Nephron progenitor cell (in vitro differentiated cells): ENCODE measurements around the gene FGGY.
"Not testable (repeated sequence)": the region's sequence is repeated elsewhere in the genome, so short reads cannot be mapped to it uniquely, and the experiment has no call there.

Source experiments
- DNase-seq: peaks from one replicate; pipeline ENCODE4 v3.0.0; 2021
- H3K27ac Mint-ChIP-seq: 2 replicates; pipeline ENCODE4 v1.8.0; 2021; ENCODE audit warnings: mild to moderate bottlenecking, moderate library complexity, mixed read lengths
- H3K27me3 Mint-ChIP-seq: 2 replicates; pipeline ENCODE4 v1.8.0; 2021; ENCODE audit warnings: mild to moderate bottlenecking, low read depth, mixed read lengths; ENCODE audit not compliant: poor library complexity
- H3K36me3 Mint-ChIP-seq: 2 replicates; pipeline ENCODE4 v1.8.0; 2021; ENCODE audit warnings: low read depth, mixed read lengths
- H3K4me1 Mint-ChIP-seq: 2 replicates; pipeline ENCODE4 v1.8.0; 2021; ENCODE audit warnings: mixed read lengths
- H3K4me3 Mint-ChIP-seq: 2 replicates; pipeline ENCODE4 v1.8.0; 2021; ENCODE audit warnings: mild to moderate bottlenecking, moderate library complexity, mixed read lengths
- H3K9me3 Mint-ChIP-seq: 2 replicates; pipeline ENCODE4 v1.8.0; 2021; ENCODE audit warnings: mild to moderate bottlenecking, moderate library complexity, mixed read lengths
- TF ChIP-seq, protein P1 (sequence below): fragments of 200-600 bp; sonication (generic); IDR thresholded peaks from 2 replicates; pipeline ENCODE4 v1.5.0; 2021; ENCODE audit warnings: antibody characterized with exemption

Gene FGGY

DNA sequence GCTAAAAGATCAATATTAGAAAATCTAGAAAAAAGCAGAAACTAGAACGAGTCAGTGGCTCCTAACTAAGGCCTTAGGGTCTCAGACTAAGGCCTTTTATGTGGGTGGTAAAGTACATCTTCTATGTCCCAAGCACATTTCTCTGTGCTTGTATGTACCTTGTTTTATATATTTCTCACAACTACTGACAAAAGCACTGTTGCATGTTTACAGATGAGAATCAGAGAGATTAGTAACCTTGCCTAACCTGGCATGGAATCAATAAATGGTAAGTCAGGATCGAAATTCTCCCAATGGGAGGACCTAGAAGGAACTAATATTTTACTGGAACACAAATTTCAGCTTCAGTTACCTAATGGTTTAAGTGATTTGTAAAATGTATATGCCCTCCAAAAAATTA, 160.9 kb downstream of the FGGY start:
- H3K27me3 Mint-ChIP-seq: no peaks in the 10 kb centered on the region
- peaks cover 34% of the 10 kb centered on the region for H3K9me3 Mint-ChIP-seq
- H3K36me3 Mint-ChIP-seq: peaks cover 34% of the 10 kb centered on the region
- TF ChIP-seq, protein P1, sequence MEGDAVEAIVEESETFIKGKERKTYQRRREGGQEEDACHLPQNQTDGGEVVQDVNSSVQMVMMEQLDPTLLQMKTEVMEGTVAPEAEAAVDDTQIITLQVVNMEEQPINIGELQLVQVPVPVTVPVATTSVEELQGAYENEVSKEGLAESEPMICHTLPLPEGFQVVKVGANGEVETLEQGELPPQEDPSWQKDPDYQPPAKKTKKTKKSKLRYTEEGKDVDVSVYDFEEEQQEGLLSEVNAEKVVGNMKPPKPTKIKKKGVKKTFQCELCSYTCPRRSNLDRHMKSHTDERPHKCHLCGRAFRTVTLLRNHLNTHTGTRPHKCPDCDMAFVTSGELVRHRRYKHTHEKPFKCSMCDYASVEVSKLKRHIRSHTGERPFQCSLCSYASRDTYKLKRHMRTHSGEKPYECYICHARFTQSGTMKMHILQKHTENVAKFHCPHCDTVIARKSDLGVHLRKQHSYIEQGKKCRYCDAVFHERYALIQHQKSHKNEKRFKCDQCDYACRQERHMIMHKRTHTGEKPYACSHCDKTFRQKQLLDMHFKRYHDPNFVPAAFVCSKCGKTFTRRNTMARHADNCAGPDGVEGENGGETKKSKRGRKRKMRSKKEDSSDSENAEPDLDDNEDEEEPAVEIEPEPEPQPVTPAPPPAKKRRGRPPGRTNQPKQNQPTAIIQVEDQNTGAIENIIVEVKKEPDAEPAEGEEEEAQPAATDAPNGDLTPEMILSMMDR: no peak
- H3K4me3 Mint-ChIP-seq: no peak overlapping the region
- no peaks in the 10 kb centered on the region for H3K4me1 Mint-ChIP-seq
- no peak for DNase-seq
- no peak overlapping the region for H3K27ac Mint-ChIP-seq

DNA sequence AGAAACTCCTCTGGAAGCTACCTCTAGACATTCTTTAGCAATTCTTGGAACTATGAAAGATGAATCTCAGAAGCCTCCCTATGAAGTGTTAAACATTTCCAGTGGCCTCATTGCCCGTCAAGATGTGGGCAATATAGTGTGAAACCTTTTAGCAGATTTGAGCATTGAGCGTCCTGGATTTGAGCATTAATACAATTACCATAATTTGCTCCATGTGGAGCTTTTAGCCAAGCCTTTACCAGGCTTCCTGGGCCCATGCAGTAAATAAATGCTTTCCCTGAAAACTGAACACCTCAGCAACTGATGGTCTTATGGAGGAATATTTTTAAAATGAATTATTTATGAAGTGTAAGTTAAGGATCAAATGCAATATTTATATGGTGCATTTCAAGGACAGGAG, 162.0 kb downstream of the FGGY start:
- H3K9me3 Mint-ChIP-seq: peaks cover 41% of the 10 kb centered on the region

GRCh38 chr1:59462942-59463341, 166.0 kb downstream of the FGGY start:
- Mint-ChIP-seq H3K9me3 (peaks cover 67% of the 10 kb centered on the region), H3K36me3 (peaks cover 40% of the 10 kb centered on the region)
- not testable (repeated sequence) for H3K4me3 Mint-ChIP-seq, H3K27me3 Mint-ChIP-seq, H3K4me1 Mint-ChIP-seq, H3K27ac Mint-ChIP-seq, DNase-seq

More for the DNA sequence above, 162.0 kb downstream of the FGGY start:
- H3K27me3 Mint-ChIP-seq: peaks cover 2% of the 10 kb centered on the region
- no peaks in the 10 kb centered on the region for H3K4me1 Mint-ChIP-seq
- H3K36me3 Mint-ChIP-seq: peaks cover 34% of the 10 kb centered on the region
- H3K27ac Mint-ChIP-seq: no peak overlapping the region
- H3K4me3 Mint-ChIP-seq: no peak overlapping the region
- DNase-seq: no peak
- TF ChIP-seq, protein P1: no peak

DNA sequence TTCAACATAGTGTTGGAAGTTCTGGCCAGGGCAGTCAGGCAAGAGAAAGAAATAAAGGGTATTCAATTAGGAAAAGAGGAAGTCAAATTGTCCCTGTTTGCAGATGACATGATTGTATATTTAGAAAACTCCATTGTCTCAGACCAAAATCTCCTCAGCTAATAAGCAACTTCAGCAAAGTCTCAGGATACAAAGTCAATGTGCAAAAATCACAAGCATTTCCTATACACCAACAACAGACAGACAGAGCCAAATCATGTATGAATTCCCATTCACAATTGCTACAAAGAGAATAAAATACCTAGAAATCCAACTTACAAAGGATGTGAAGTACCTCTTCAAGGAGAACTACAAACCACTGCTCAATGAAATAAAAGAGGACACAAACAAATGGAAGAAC, 168.6 kb downstream of the FGGY start:
- not testable (repeated sequence) for H3K4me1 Mint-ChIP-seq, H3K4me3 Mint-ChIP-seq, DNase-seq, H3K27ac Mint-ChIP-seq, H3K27me3 Mint-ChIP-seq
- Mint-ChIP-seq H3K9me3 (peaks cover 76% of the 10 kb centered on the region), H3K36me3 (peaks cover 40% of the 10 kb centered on the region)

DNA sequence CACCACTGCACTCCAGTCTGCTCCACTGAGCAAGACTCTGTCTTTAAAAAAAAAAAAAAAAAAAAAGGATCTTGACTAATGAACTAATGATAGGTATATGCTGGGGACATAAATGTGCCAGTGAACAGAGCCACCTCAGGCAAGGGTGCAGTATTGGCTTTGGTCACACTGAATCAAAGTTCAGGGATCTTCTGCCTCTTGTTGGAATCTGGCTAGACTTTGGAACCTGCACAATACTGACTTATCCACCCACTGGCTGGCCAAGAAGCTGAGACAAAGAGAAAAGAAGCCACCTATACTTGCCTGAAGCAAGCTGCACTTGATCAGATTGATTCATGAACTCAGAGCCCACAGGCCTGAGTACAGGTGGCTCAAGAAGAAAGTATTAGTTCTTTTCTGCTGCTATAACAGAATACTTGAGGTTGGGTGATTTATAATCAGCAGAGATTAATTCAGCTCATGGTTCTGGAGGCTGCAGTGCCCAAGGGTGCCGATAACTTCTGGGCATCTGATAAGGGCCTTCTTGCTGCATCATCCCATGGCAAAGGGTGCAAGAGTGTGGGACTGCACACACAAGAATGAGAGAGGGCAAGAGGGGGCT, 172.0 kb downstream of the FGGY start:
- H3K9me3 Mint-ChIP-seq: peaks cover 64% of the 10 kb centered on the region
- H3K4me1 Mint-ChIP-seq: no peaks in the 10 kb centered on the region
- no peak for DNase-seq
- TF ChIP-seq, protein P1: no peak
- peaks cover 54% of the 10 kb centered on the region for H3K36me3 Mint-ChIP-seq
- no peak overlapping the region for H3K4me3 Mint-ChIP-seq
- no peaks in the 10 kb centered on the region for H3K27me3 Mint-ChIP-seq
- no peak overlapping the region for H3K27ac Mint-ChIP-seq

DNA sequence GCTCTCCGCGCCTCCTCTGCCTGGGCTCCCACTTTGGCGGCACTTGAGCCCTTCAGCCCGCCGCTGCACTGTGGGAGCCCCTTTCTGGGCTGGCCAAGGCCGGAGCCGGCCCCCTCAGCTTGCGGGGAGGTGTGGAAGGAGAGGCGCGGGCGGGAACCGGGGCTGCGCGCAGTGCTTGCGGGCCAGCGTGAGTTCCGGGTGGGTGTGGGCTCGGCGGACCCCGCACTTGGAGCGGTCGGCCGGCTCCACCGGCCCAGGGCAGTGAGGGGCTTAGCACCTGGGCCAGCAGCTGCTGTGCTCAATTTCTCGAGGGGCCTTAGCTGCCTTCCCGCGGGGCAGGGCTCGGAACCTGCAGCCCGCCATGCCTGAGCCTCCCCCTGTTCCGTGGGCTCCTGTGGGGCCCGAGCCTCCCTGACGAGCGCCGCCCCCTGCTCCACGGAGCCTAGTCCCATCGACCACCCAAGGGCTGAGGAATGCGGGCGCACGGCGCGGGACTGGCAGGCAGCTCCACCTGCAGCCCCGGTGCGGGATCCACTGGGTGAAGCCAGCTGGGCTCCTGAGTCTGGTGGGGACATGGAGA, 175.2 kb downstream of the FGGY start:
- Mint-ChIP-seq H3K4me1 (peaks cover 11% of the 10 kb centered on the region), H3K9me3 (peaks cover 40% of the 10 kb centered on the region), H3K36me3 (peaks cover 50% of the 10 kb centered on the region)
- not testable (repeated sequence) for H3K27me3 Mint-ChIP-seq, H3K27ac Mint-ChIP-seq, DNase-seq, H3K4me3 Mint-ChIP-seq

DNA sequence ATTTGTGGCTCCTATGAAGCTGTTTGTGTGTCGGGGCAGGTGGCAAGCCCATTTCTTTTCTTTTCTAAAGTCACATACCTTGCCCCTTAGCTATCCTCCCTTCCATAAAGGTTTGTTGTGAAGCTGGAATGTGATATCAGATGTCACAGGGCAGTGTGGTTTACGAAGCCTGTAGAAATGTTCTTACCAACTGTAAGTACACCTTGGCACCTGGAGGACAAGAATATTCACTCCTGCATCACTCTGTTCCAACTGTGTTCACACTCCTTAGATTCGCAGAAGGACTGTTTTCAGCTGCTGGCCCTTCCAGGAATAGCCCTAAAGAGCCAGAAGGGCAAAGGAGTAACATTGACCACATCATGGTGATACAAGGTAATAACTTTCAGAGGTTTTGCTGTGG, 176.9 kb downstream of the FGGY start:
- Mint-ChIP-seq H3K4me3 (no peak overlapping the region), H3K36me3 (peaks cover 49% of the 10 kb centered on the region), H3K27ac (no peak overlapping the region), H3K4me1 (peaks cover 11% of the 10 kb centered on the region), H3K9me3 (peaks cover 33% of the 10 kb centered on the region), H3K27me3 (no peaks in the 10 kb centered on the region)
- TF ChIP-seq, protein P1: no peak
- DNase-seq: no peak
